Fibroblast of villous mesenchyme (primary cell): ENCODE data around the gene RASGRF2. TPM values are rescaled to one million over a fixed set of nuclear protein-coding genes. Genes with fewer than 3 reads are reported as not detected.

ENCODE experiments used
- DNase-seq: peaks from one replicate; pipeline ENCODE4 v3.0.0-alpha.2; 2010; ENCODE audit warnings: low read depth
- H3K4me3 ChIP-seq: 2 replicates; pipeline ENCODE4 v1.5.1; 2011; ENCODE audit warnings: low read depth, mild to moderate bottlenecking, low read length
- CTCF ChIP-seq: IDR thresholded peaks from 2 replicates; pipeline ENCODE4 v1.5.1; 2012; ENCODE audit warnings: low read depth, mild to moderate bottlenecking, low read length; ENCODE audit not compliant: insufficient read depth
- total RNA-seq: library from RNA; depleted of rRNA; stranded (reverse); fragments of >200 nt; gene quantifications from 2 replicates; pipeline ENCODE4 v1.2.3, GENCODE V29; 2012

Gene RASGRF2
- total RNA-seq, 1 donor: 3.9 TPM

DNA sequence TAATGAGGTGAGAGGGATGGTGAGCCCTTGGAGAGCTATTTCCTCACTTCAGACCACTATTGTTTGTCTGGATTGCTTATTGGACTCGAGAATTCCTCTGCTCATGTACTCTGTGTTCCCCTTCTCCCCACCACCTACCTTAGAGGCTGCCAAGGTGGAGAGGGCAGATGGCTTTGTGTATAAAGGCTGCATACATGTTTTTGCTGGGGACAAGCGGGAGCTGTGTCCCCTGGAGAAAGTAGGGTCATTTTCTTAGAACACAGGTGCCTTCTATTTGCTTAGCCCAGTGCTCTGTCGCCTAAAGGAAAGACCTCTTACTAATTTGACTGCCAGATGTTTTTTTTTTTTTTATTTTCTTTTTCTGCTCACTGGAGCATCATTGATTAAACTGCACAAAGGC is 29.7 kb downstream of the RASGRF2 start:
- no peak for DNase-seq
- TF ChIP-seq CTCF: no peak
- no peak overlapping the region for H3K4me3 ChIP-seq

DNA sequence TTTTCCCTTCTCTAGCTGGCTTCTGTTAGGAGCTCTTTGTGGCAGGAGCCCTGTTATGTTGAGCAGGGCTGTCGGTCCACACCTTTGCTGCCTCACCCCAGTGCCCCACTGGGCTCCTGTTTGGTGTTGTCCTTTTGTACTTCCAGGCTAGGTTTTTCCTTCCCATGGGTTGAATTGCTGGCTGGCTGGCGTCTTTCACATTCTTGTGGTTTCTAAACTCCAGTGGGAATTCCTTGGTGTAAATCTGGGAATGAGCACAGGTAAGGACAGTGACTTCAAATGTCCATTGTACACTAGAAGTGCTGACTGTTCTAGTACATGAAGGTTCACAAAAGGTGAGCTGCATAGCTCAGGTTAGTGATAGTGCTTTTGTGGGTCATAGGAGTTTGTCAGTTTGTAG is 30.4 kb downstream of the RASGRF2 start:
- no peak for TF ChIP-seq CTCF
- H3K4me3 ChIP-seq: no peak overlapping the region
- no peak for DNase-seq

GRCh38 chr5:80990971-80991370 is 30.8 kb downstream of the RASGRF2 start:
- TF ChIP-seq CTCF: no peak
- no peak overlapping the region for H3K4me3 ChIP-seq
- peak; percentile 27 for DNase-seq

GRCh38 chr5:80995908-80996307 is 35.7 kb downstream of the RASGRF2 start:
- no peak overlapping the region for H3K4me3 ChIP-seq
- TF ChIP-seq CTCF: no peak

DNA sequence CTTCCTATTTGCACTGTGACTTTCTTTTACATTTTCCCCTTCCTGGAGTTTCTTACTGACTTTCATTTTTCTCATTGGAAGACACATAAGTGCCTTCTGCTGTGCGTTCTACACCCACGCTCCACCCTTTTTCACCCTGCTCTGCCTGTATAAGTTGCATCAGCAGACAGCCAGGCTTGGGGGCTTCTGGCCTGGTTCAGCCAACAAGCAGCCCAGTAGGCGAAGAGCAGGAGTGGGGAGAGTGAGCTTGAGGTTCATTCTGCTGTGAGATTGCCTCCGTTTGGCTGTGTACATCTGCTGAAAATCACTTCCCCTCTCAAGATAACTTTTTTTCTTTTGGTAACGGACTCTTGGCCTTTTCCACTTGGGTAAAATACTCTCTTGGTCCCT is 38.4 kb downstream of the RASGRF2 start:
- no peak for TF ChIP-seq CTCF

More at GRCh38 chr5:80995908-80996307, 35.7 kb downstream of the RASGRF2 start:
- no peak for DNase-seq

GRCh38 chr5:81003811-81004386 is 43.7 kb downstream of the RASGRF2 start:
- no peak for TF ChIP-seq CTCF
- DNase-seq: no peak
- H3K4me3 ChIP-seq: no peak overlapping the region

More for the DNA sequence above, 38.4 kb downstream of the RASGRF2 start:
- peak; percentile 33 for DNase-seq
- H3K4me3 ChIP-seq: no peak overlapping the region

DNA sequence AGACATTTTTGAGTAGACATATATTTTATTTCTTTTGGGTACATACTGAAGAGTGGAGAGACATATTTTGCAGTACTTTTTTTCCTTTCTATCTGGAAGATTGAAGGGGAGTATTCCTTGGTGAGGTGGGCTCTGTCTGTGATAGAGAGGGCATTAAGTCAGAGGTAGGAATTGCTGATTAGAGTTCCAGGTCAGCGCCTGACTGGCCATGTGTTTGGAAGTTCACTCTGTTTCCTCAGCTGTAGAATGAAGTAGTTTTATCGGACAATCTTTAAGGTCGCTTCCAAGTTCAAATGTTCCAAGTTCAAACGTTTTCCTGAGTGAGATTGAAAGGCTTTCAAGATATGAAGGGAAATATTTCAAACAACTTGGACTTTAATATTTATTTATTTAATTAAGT is 45.5 kb downstream of the RASGRF2 start:
- DNase-seq: no peak
- no peak overlapping the region for H3K4me3 ChIP-seq
- no peak for TF ChIP-seq CTCF
